RWPE2 (cell line): ENCODE measurements around the gene NFXL1.

Experiments used
- ATAC-seq: fragments of 200-7000 bp; cut with Tn5 transposase; 3 replicates; pipeline ENCODE4 v1.9.1; 2021; ENCODE audit warnings: low read depth
- DNase-seq: peaks from one replicate; pipeline ENCODE4 v3.0.0-alpha.2; 2020; ENCODE audit warnings: low spot score
- H3K27ac ChIP-seq: fragments of 450-650 bp; 2 replicates; pipeline ENCODE4 v1.5.1; 2017; ENCODE audit warnings: mild to moderate bottlenecking; ENCODE audit not compliant: poor library complexity, severe bottlenecking
- H3K27me3 ChIP-seq: fragments of 250-450 bp; sonication (Bioruptor Pico); 2 replicates; pipeline ENCODE4 v1.5.1; 2021; ENCODE audit warnings: mild to moderate bottlenecking, moderate library complexity; ENCODE audit not compliant: insufficient read depth, poor library complexity, severe bottlenecking
- H3K36me3 ChIP-seq: fragments of 250-450 bp; sonication (Bioruptor Pico); 2 replicates; pipeline ENCODE4 v1.5.1; 2020; ENCODE audit warnings: low read depth, mild to moderate bottlenecking, moderate library complexity
- H3K4me1 ChIP-seq: fragments of 250-450 bp; sonication (Bioruptor Pico); 2 replicates; pipeline ENCODE4 v1.5.1; 2021; ENCODE audit warnings: mild to moderate bottlenecking, moderate library complexity; ENCODE audit not compliant: insufficient read depth, poor library complexity, severe bottlenecking
- H3K4me3 ChIP-seq: fragments of 250-450 bp; sonication (Bioruptor Pico); 2 replicates; pipeline ENCODE4 v1.5.1; 2021; ENCODE audit warnings: mild to moderate bottlenecking, moderate library complexity; ENCODE audit not compliant: severe bottlenecking
- H3K9me3 ChIP-seq: fragments of 250-450 bp; sonication (Bioruptor Pico); 2 replicates; pipeline ENCODE4 v1.5.1; 2021; ENCODE audit warnings: mild to moderate bottlenecking, moderate library complexity; ENCODE audit not compliant: severe bottlenecking
- CTCF ChIP-seq: fragments of 450-650 bp; IDR thresholded peaks from one replicate; pipeline ENCODE4 v1.5.1; 2017; ENCODE audit warnings: mild to moderate bottlenecking, moderate library complexity; ENCODE audit not compliant: poor library complexity, severe bottlenecking

The NFXL1 gene

DNA sequence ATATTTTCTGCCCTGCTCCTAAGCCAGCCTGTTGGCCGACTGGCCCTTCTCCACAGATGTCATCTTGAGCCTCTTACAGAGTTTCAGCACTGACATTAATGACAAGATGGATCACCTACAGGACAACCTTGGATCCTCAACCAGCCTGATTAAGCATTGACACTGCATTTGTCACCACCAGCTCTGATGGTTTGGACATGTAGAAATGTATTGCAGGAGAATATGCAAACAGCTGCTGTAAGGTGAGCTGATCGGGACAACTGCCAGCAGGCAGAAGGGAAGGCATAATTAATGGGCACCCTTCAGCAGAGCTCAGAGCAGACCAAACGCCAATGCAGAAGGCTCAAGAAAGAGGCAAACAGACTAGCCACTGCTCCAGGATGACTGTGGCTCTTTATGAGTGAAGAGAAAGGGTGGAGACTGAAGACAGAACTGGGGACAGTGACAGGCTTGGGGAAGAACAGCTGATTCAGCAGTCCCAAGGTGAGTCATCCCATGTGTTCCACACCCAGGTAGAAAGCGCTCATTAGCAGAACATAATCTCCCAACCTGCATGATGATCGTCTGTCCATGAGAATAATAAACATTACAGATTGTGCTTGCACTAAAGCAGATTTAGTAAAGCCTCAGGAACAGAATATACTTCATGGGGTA, 83.2 kb downstream of the NFXL1 start:
- DNase-seq (no peak), ATAC-seq (no peak)
- Histone ChIP-seq H3K36me3 (no peaks in the 10 kb centered on the region), H3K4me1 (peaks cover 5% of the 10 kb centered on the region), H3K27ac (no peak overlapping the region), H3K4me3 (no peak overlapping the region), H3K27me3 (no peaks in the 10 kb centered on the region), H3K9me3 (no peaks in the 10 kb centered on the region)
- TF ChIP-seq CTCF, result no peak

DNA sequence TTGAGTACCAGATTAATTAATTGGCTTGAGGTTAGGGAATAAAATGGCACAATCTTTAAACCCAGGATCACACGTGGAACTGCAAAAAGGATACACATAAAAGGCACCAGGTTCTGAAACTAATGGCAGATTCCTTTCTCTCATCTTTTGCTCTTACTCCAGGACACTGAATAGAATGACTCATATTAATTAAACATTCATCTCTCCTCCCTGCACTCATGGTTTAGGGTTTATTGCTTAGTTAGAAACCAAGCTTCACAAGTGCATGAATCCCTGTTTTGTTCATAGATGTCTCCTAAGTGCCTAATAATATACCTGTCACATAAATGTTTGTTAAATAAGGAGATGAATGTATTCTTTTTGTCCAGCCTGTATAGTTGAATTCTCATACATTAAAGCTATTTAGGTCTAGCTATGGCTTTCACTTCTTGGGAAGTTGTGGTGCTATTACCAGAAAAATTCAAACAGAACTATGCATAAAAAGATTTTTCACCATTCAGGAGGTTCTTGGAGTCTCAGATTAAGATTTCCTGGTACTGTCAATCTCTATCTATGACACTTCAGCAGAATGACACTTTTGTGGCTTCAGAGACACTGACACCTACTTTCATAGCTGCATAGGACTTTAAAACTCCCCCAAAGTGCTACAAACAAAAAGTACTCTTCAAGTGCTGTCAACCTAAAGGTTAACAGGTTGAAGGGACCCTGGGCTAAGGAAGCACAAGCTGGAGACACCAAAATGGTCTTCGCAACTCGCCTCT, 83.9 kb downstream of the NFXL1 start:
- ATAC-seq, result 0 out of 3 replicates have a peak, but pooled peaks have one; percentile 31
- TF ChIP-seq CTCF, result no peak
- H3K4me3 ChIP-seq, result no peak overlapping the region
- no peaks in the 10 kb centered on the region for H3K36me3 ChIP-seq
- H3K27me3 ChIP-seq, result no peaks in the 10 kb centered on the region
- H3K27ac ChIP-seq, result no peak overlapping the region
- DNase-seq, result no peak
- H3K4me1 ChIP-seq, result no peaks in the 10 kb centered on the region
- H3K9me3 ChIP-seq, result no peaks in the 10 kb centered on the region

DNA sequence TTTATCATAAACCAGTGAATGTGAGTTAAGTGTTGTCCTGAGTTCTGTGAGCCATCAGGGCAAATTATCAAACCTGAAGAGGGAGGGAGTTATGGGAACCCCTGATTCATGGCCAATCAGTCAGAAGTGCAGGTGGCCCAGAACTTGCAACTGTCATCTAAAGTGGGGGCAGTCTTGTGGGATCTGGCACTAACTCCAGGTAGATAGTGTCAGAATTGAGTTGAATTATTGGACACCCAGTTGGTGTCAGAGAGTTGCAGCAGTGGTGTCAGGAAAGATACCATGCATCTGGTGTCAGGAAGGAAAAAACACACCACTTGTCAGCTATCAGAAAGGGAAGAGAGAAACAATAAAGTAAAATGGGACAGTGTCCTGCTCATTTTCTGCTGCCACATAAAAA, 84.9 kb downstream of the NFXL1 start:
- no peak for TF ChIP-seq CTCF
- no peak for DNase-seq
- no peak for ATAC-seq
- Histone ChIP-seq H3K4me3 (no peak overlapping the region), H3K27me3 (no peaks in the 10 kb centered on the region), H3K36me3 (no peaks in the 10 kb centered on the region), H3K27ac (no peak overlapping the region), H3K9me3 (no peaks in the 10 kb centered on the region), H3K4me1 (no peaks in the 10 kb centered on the region)

- TF ChIP-seq CTCF, result no peak
- no peak for DNase-seq
- no peak overlapping the region for H3K27ac ChIP-seq
- no peak for ATAC-seq
- no peaks in the 10 kb centered on the region for H3K27me3 ChIP-seq
- no peaks in the 10 kb centered on the region for H3K4me1 ChIP-seq
- H3K36me3 ChIP-seq, result no peaks in the 10 kb centered on the region
- no peaks in the 10 kb centered on the region for H3K9me3 ChIP-seq
- H3K4me3 ChIP-seq, result no peak overlapping the region
Measured at GRCh38 chr4:47827343-47828047, 86.9 kb downstream of the NFXL1 start.
